Measurements from ENCODE around the gene TMEM82.
A peak's percentile ranks its signal among the peaks of the same experiment; 100 is the strongest.

TMEM82 gene

GRCh38 chr1:15767941-15768340 lies 25.6 kb downstream of the TMEM82 start:
- no peak for TF ChIP-seq CTCF (IDR thresholded peaks at IDR 0.05; ENCODE audit: control insufficient read depth, extremely low read depth, insufficient read depth)
- H3K4me3 ChIP-seq (ENCODE audit: low read depth, low read length), result no peak overlapping the region
- peak; percentile 18 for DNase-seq (ENCODE audit: low read depth)

- DNase-seq (ENCODE audit: low read depth), result no peak
- TF ChIP-seq CTCF (IDR thresholded peaks at IDR 0.05; ENCODE audit: control insufficient read depth, extremely low read depth, insufficient read depth), result no peak
- no peak overlapping the region for H3K4me3 ChIP-seq (ENCODE audit: low read depth, low read length)
Observed at GRCh38 chr1:15768388-15768787, 26.1 kb downstream of the TMEM82 start.

- TF ChIP-seq CTCF (IDR thresholded peaks at IDR 0.05; ENCODE audit: control insufficient read depth, extremely low read depth, insufficient read depth), result no peak
- no peak for DNase-seq (ENCODE audit: low read depth)
- no peak overlapping the region for H3K4me3 ChIP-seq (ENCODE audit: low read depth, low read length)
Observed at GRCh38 chr1:15770313-15770962, 28.1 kb downstream of the TMEM82 start.

GRCh38 chr1:15771836-15772515 lies 29.7 kb downstream of the TMEM82 start:
- DNase-seq (ENCODE audit: low read depth), result no peak
- no peak overlapping the region for H3K4me3 ChIP-seq (ENCODE audit: low read depth, low read length)
- no peak for TF ChIP-seq CTCF (IDR thresholded peaks at IDR 0.05; ENCODE audit: control insufficient read depth, extremely low read depth, insufficient read depth)

GRCh38 chr1:15775706-15776105 lies 33.4 kb downstream of the TMEM82 start:
- no peak for TF ChIP-seq CTCF (IDR thresholded peaks at IDR 0.05; ENCODE audit: control insufficient read depth, extremely low read depth, insufficient read depth)
- H3K4me3 ChIP-seq (ENCODE audit: low read depth, low read length), result no peak overlapping the region
- DNase-seq (ENCODE audit: low read depth), result no peak

GRCh38 chr1:15777909-15778707 lies 35.8 kb downstream of the TMEM82 start:
- DNase-seq (ENCODE audit: low read depth), result no peak
- no peak for TF ChIP-seq CTCF (IDR thresholded peaks at IDR 0.05; ENCODE audit: control insufficient read depth, extremely low read depth, insufficient read depth)
- no peak overlapping the region for H3K4me3 ChIP-seq (ENCODE audit: low read depth, low read length)
